SK-N-SH treated with all-trans-retinoic acid at 6 μM for 48 hours (cell line): ENCODE results near the gene TRA2A.
"Not testable (repeated sequence)": the region's sequence is repeated elsewhere in the genome, so short reads cannot be mapped to it uniquely, and the experiment has no call there.

Source experiments
- ATAC-seq: fragments of 200-7000 bp; cut with Tn5 transposase; 3 replicates; pipeline ENCODE4 v1.9.1; 2020; ENCODE audit warnings: mild to moderate bottlenecking, moderate library complexity
- BACH2 ChIP-seq: fragments of 250-450 bp; sonication (Bioruptor Pico); IDR thresholded peaks from 2 replicates; pipeline ENCODE4 v1.9.0; 2021; ENCODE audit warnings: mild to moderate bottlenecking, borderline replicate concordance
- CREB5 ChIP-seq: fragments of 250-450 bp; sonication (Bioruptor Pico); IDR thresholded peaks from 2 replicates; pipeline ENCODE4 v1.5.1; 2020; ENCODE audit warnings: low read depth, mild to moderate bottlenecking, moderate library complexity
- CSDC2 ChIP-seq: fragments of 250-450 bp; sonication (Bioruptor Pico); IDR thresholded peaks from 2 replicates; pipeline ENCODE4 v1.5.0; 2020; ENCODE audit warnings: mild to moderate bottlenecking, moderate library complexity
- GLIS3 ChIP-seq: fragments of 250-450 bp; sonication (Bioruptor Pico); IDR thresholded peaks from 2 replicates; pipeline ENCODE4 v1.5.0; 2020; ENCODE audit warnings: mild to moderate bottlenecking, moderate library complexity
- ISL1 ChIP-seq: fragments of 250-450 bp; sonication (Bioruptor Pico); IDR thresholded peaks from 2 replicates; pipeline ENCODE4 v2.1.2; 2022; ENCODE audit warnings: mild to moderate bottlenecking, moderate library complexity
- OSR1 ChIP-seq: fragments of 250-450 bp; sonication (Bioruptor Pico); IDR thresholded peaks from 2 replicates; pipeline ENCODE4 v1.8.0; 2022; ENCODE audit warnings: moderate library complexity, mild to moderate bottlenecking, inconsistent platforms
- PATZ1 ChIP-seq: fragments of 250-450 bp; sonication (Bioruptor Pico); IDR thresholded peaks from 2 replicates; pipeline ENCODE4 v1.8.0; 2020; ENCODE audit warnings: mild to moderate bottlenecking, moderate library complexity, borderline replicate concordance
- POU6F1 ChIP-seq: fragments of 250-450 bp; sonication (Bioruptor Pico); IDR thresholded peaks from 2 replicates; pipeline ENCODE4 v1.8.0; 2021; ENCODE audit warnings: low read depth, mild to moderate bottlenecking, moderate library complexity, borderline replicate concordance
- PPARA ChIP-seq: fragments of 250-450 bp; sonication (Bioruptor Pico); IDR thresholded peaks from 2 replicates; pipeline ENCODE4 v1.5.0; 2020; ENCODE audit warnings: mild to moderate bottlenecking, borderline replicate concordance
- RARB ChIP-seq: fragments of 250-450 bp; sonication (Bioruptor Pico); IDR thresholded peaks from 2 replicates; pipeline ENCODE4 v1.8.0; 2021; ENCODE audit warnings: mild to moderate bottlenecking, moderate library complexity
- SNAI2 ChIP-seq: fragments of 250-450 bp; sonication (Bioruptor Pico); IDR thresholded peaks from 2 replicates; pipeline ENCODE4 v1.5.0; 2020; ENCODE audit warnings: mild to moderate bottlenecking, moderate library complexity
- TCF4 ChIP-seq: fragments of 250-450 bp; sonication (Bioruptor Pico); IDR thresholded peaks from 2 replicates; pipeline ENCODE4 v1.8.0; 2021; ENCODE audit warnings: mild to moderate bottlenecking, moderate library complexity, borderline replicate concordance
- ZC3H10 ChIP-seq: fragments of 250-450 bp; sonication (Bioruptor Pico); IDR thresholded peaks from 2 replicates; pipeline ENCODE4 v1.5.1; 2021; ENCODE audit warnings: mild to moderate bottlenecking, moderate library complexity
- ZFP3 ChIP-seq: fragments of 250-450 bp; sonication (Bioruptor Pico); IDR thresholded peaks from 2 replicates; pipeline ENCODE4 v1.5.0; 2020; ENCODE audit warnings: mild to moderate bottlenecking, moderate library complexity
- ZFP30 ChIP-seq: fragments of 450-650 bp; formaldehyde crosslinking; IDR thresholded peaks from 2 replicates; pipeline ENCODE4 v1.5.0; 2022; ENCODE audit warnings: mild to moderate bottlenecking, moderate library complexity
- ZNF565 ChIP-seq: fragments of 450-650 bp; formaldehyde crosslinking; conservative IDR thresholded peaks from 2 replicates; pipeline ENCODE4 v1.5.0; 2020; ENCODE audit warnings: low read depth, mild to moderate bottlenecking, moderate library complexity
- ZNF70 ChIP-seq: fragments of 450-650 bp; formaldehyde crosslinking; IDR thresholded peaks from 2 replicates; pipeline ENCODE4 v1.5.0; 2020; ENCODE audit warnings: mild to moderate bottlenecking, moderate library complexity
- ZNF8 ChIP-seq: fragments of 450-650 bp; formaldehyde crosslinking; IDR thresholded peaks from 2 replicates; pipeline ENCODE4 v1.5.0; 2020; ENCODE audit warnings: mild to moderate bottlenecking, moderate library complexity
- TF ChIP-seq, protein P1 (sequence below): fragments of 250-450 bp; sonication (Bioruptor Pico); IDR thresholded peaks from 2 replicates; pipeline ENCODE4 v1.5.1; 2021; ENCODE audit warnings: mild to moderate bottlenecking, moderate library complexity
- TF ChIP-seq, protein P2 (sequence below): fragments of 250-450 bp; sonication (Bioruptor Pico); IDR thresholded peaks from 2 replicates; pipeline ENCODE4 v1.5.0; 2020; ENCODE audit warnings: mild to moderate bottlenecking, moderate library complexity

The TRA2A gene

GRCh38 chr7:23529262-23529859, 2.4 kb downstream of the TRA2A start:
- TF ChIP-seq ZNF8 (CRISPR knock-in tag) (no peak), CSDC2 (CRISPR knock-in tag) (no peak), OSR1 (CRISPR knock-in tag) (no peak), ZNF565 (CRISPR knock-in tag) (no peak), PPARA (no peak), PATZ1 (CRISPR knock-in tag) (no peak), SNAI2 (CRISPR knock-in tag) (no peak)
- TF ChIP-seq, protein P1, sequence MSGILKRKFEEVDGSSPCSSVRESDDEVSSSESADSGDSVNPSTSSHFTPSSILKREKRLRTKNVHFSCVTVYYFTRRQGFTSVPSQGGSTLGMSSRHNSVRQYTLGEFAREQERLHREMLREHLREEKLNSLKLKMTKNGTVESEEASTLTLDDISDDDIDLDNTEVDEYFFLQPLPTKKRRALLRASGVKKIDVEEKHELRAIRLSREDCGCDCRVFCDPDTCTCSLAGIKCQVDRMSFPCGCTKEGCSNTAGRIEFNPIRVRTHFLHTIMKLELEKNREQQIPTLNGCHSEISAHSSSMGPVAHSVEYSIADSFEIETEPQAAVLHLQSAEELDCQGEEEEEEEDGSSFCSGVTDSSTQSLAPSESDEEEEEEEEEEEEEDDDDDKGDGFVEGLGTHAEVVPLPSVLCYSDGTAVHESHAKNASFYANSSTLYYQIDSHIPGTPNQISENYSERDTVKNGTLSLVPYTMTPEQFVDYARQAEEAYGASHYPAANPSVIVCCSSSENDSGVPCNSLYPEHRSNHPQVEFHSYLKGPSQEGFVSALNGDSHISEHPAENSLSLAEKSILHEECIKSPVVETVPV (CRISPR knock-in tag): no peak

DNA sequence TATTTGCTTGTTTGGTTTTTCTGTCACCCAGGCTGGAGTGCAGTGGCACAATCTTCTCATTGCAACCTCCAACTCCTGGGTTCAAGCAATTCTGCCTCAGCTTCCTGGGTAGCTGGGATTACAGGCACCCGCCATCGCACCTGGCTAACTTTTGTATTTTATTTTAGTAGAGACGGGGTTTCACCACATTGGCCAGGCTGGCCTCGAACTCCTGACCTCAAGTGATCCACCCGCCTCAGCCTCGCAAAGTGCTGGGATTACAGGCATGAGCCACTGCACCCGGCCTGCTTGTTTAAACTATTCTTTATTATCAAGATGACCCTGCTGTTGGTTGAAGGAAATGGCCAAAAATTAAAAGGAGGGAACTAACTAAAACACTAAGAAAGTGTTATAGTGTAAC, 6.2 kb downstream of the TRA2A start:
- ATAC-seq: not testable (repeated sequence)

More at GRCh38 chr7:23529262-23529859, 2.4 kb downstream of the TRA2A start:
- ATAC-seq: no peak

GRCh38 chr7:23524473-23524872, 7.3 kb downstream of the TRA2A start:
- no peak for TF ChIP-seq RARB (CRISPR knock-in tag)
- no peak for TF ChIP-seq CREB5 (CRISPR knock-in tag)
- no peak for TF ChIP-seq ISL1
- no peak for TF ChIP-seq PATZ1 (CRISPR knock-in tag)
- TF ChIP-seq ZC3H10 (CRISPR knock-in tag): no peak
- TF ChIP-seq ZNF565 (CRISPR knock-in tag): no peak
- TF ChIP-seq OSR1 (CRISPR knock-in tag): no peak
- TF ChIP-seq POU6F1: no peak
- TF ChIP-seq, protein P2, sequence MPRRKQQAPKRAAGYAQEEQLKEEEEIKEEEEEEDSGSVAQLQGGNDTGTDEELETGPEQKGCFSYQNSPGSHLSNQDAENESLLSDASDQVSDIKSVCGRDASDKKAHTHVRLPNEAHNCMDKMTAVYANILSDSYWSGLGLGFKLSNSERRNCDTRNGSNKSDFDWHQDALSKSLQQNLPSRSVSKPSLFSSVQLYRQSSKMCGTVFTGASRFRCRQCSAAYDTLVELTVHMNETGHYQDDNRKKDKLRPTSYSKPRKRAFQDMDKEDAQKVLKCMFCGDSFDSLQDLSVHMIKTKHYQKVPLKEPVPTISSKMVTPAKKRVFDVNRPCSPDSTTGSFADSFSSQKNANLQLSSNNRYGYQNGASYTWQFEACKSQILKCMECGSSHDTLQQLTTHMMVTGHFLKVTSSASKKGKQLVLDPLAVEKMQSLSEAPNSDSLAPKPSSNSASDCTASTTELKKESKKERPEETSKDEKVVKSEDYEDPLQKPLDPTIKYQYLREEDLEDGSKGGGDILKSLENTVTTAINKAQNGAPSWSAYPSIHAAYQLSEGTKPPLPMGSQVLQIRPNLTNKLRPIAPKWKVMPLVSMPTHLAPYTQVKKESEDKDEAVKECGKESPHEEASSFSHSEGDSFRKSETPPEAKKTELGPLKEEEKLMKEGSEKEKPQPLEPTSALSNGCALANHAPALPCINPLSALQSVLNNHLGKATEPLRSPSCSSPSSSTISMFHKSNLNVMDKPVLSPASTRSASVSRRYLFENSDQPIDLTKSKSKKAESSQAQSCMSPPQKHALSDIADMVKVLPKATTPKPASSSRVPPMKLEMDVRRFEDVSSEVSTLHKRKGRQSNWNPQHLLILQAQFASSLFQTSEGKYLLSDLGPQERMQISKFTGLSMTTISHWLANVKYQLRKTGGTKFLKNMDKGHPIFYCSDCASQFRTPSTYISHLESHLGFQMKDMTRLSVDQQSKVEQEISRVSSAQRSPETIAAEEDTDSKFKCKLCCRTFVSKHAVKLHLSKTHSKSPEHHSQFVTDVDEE (CRISPR knock-in tag): no peak
- TF ChIP-seq PPARA: no peak
- TF ChIP-seq ZFP30: no peak
- TF ChIP-seq SNAI2 (CRISPR knock-in tag): no peak
- no peak for ATAC-seq

- ATAC-seq: peak; percentile 45
- no peak for TF ChIP-seq ZFP3 (CRISPR knock-in tag)
- no peak for TF ChIP-seq BACH2 (CRISPR knock-in tag)
- TF ChIP-seq TCF4: no peak
- no peak for TF ChIP-seq GLIS3 (CRISPR knock-in tag)
- TF ChIP-seq, protein P2 (CRISPR knock-in tag): no peak
- no peak for TF ChIP-seq ZC3H10 (CRISPR knock-in tag)
- no peak for TF ChIP-seq ISL1
- TF ChIP-seq ZNF565 (CRISPR knock-in tag): no peak
- TF ChIP-seq ZNF70 (CRISPR knock-in tag): no peak
Measured at GRCh38 chr7:23523486-23524075, 8.2 kb downstream of the TRA2A start.
